ENCODE results near the gene ATXN10.

Gene ATXN10

GRCh38 chr22:45629469-45630089 lies 42.1 kb upstream of the ATXN10 start:
- Histone ChIP-seq H4K20me1 (ENCODE audit: insufficient read depth, low read length, poor library complexity, severe bottlenecking) (no peaks in the 10 kb centered on the region), H3K9ac (ENCODE audit: low read depth, low read length, poor library complexity, severe bottlenecking) (peak overlapping the region; percentile 2), H3F3A (ENCODE audit: low read depth) (no peaks in the 10 kb centered on the region), H3K4me1 (ENCODE audit: insufficient read depth, low read length, poor library complexity, severe bottlenecking) (peaks cover 19% of the 10 kb centered on the region), H3K9me3 (ENCODE audit: insufficient read depth, low read depth, low read length) (no peaks in the 10 kb centered on the region), H3K4me3 (ENCODE audit: low read length, poor library complexity, severe bottlenecking) (peak overlapping the region; percentile 36), H3K27me3 (ENCODE audit: insufficient read depth, low read length, poor library complexity, severe bottlenecking) (no peaks in the 10 kb centered on the region), H3K4me2 (ENCODE audit: low read depth, low read length, poor library complexity, severe bottlenecking) (peak overlapping the region; percentile 60), H3K79me2 (ENCODE audit: insufficient read depth, low read length) (no peaks in the 10 kb centered on the region), H2AFZ (ENCODE audit: low read length) (peak overlapping the region; percentile 46; the same call in 1 of the 2 replicates), H3K9me2 (replicated peaks; ENCODE audit: low read depth, low read length) (no peaks in the 10 kb centered on the region), H3K36me3 (ENCODE audit: insufficient read depth, low read length) (no peaks in the 10 kb centered on the region)
- no peak for TF ChIP-seq EZH2phosphoT487 (IDR thresholded peaks at IDR 0.05; ENCODE audit: borderline replicate concordance)
- no peak for TF ChIP-seq CTCF (conservative IDR thresholded peaks at IDR 0.05; ENCODE audit: low read length)

GRCh38 chr22:45630436-45630835 lies 41.2 kb upstream of the ATXN10 start:
- no peak overlapping the region for H3K4me2 ChIP-seq (ENCODE audit: low read depth, low read length, poor library complexity, severe bottlenecking)
- H3K9me2 ChIP-seq (replicated peaks; ENCODE audit: low read depth, low read length) = no peaks in the 10 kb centered on the region
- H3K9me3 ChIP-seq (ENCODE audit: insufficient read depth, low read depth, low read length) = no peaks in the 10 kb centered on the region
- H3K4me1 ChIP-seq (ENCODE audit: insufficient read depth, low read length, poor library complexity, severe bottlenecking) = peaks cover 19% of the 10 kb centered on the region
- H4K20me1 ChIP-seq (ENCODE audit: insufficient read depth, low read length, poor library complexity, severe bottlenecking) = no peaks in the 10 kb centered on the region
- H3K9ac ChIP-seq (ENCODE audit: low read depth, low read length, poor library complexity, severe bottlenecking) = no peak overlapping the region
- no peak overlapping the region for H2AFZ ChIP-seq (ENCODE audit: low read length)
- no peak for TF ChIP-seq CTCF (conservative IDR thresholded peaks at IDR 0.05; ENCODE audit: low read length)
- TF ChIP-seq EZH2phosphoT487 (IDR thresholded peaks at IDR 0.05; ENCODE audit: borderline replicate concordance) = no peak
- no peaks in the 10 kb centered on the region for H3K79me2 ChIP-seq (ENCODE audit: insufficient read depth, low read length)
- H3K27me3 ChIP-seq (ENCODE audit: insufficient read depth, low read length, poor library complexity, severe bottlenecking) = no peaks in the 10 kb centered on the region
- no peaks in the 10 kb centered on the region for H3K36me3 ChIP-seq (ENCODE audit: insufficient read depth, low read length)
- no peak overlapping the region for H3K4me3 ChIP-seq (ENCODE audit: low read length, poor library complexity, severe bottlenecking)
- H3F3A ChIP-seq (ENCODE audit: low read depth) = no peaks in the 10 kb centered on the region

DNA sequence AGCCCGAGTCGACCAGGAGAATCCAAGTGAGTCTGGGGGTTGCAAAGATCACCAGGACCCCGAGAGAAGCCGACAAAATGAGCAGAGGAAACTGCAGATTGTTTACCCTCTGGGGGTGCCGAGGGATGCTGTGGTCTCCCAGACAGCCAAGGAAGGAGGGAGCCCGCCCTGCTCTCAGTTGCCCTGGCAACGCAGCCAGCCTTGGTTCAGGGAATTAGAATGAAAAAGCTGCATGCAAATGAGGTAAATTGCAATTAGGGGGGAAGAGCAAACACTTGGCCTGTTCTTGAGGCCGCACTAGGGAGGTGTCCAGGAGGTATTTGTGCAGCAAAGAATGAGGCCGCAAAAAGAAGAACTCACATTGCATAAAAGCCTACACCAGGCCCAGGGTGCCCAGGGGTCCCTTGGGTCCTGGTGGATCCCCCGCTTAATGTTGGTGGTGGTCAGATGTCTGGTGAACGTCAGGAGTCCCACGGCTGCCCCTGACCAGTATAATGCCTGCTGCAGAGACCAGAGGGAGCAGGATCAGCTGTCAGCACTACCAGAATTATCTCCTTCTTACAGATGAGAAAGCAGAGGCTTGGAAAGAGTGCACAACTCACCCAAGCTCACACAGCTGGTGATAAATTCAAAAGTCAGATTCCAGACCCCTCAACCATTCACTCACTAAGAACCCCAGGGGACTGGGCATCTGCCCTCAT lies 40.3 kb upstream of the ATXN10 start:
- no peaks in the 10 kb centered on the region for H3K9me3 ChIP-seq (ENCODE audit: insufficient read depth, low read depth, low read length)
- H3K36me3 ChIP-seq (ENCODE audit: insufficient read depth, low read length) = no peaks in the 10 kb centered on the region
- no peaks in the 10 kb centered on the region for H3K27me3 ChIP-seq (ENCODE audit: insufficient read depth, low read length, poor library complexity, severe bottlenecking)
- no peaks in the 10 kb centered on the region for H3K79me2 ChIP-seq (ENCODE audit: insufficient read depth, low read length)
- H3K9ac ChIP-seq (ENCODE audit: low read depth, low read length, poor library complexity, severe bottlenecking) = no peak overlapping the region
- peaks cover 19% of the 10 kb centered on the region for H3K4me1 ChIP-seq (ENCODE audit: insufficient read depth, low read length, poor library complexity, severe bottlenecking)
- H3K4me3 ChIP-seq (ENCODE audit: low read length, poor library complexity, severe bottlenecking) = no peak overlapping the region
- no peak overlapping the region for H2AFZ ChIP-seq (ENCODE audit: low read length)
- TF ChIP-seq EZH2phosphoT487 (IDR thresholded peaks at IDR 0.05; ENCODE audit: borderline replicate concordance) (no peak), CTCF (conservative IDR thresholded peaks at IDR 0.05; ENCODE audit: low read length) (no peak)
- H3K4me2 ChIP-seq (ENCODE audit: low read depth, low read length, poor library complexity, severe bottlenecking) = no peak overlapping the region
- no peaks in the 10 kb centered on the region for H3K9me2 ChIP-seq (replicated peaks; ENCODE audit: low read depth, low read length)
- H3F3A ChIP-seq (ENCODE audit: low read depth) = no peaks in the 10 kb centered on the region
- H4K20me1 ChIP-seq (ENCODE audit: insufficient read depth, low read length, poor library complexity, severe bottlenecking) = no peaks in the 10 kb centered on the region
